Fibroblast of mammary gland (primary cell): ENCODE data around the gene CD68.
A peak's percentile ranks its signal among the peaks of the same experiment; 100 is the strongest.

Experiments
- DNase-seq: peaks from one replicate; pipeline ENCODE4 v3.0.0-alpha.2; 2010; ENCODE audit warnings: low read depth
- H3K4me3 ChIP-seq: 2 replicates; pipeline ENCODE4 v1.5.1; 2011; ENCODE audit warnings: low read depth, mild to moderate bottlenecking, low read length, moderate library complexity; ENCODE audit not compliant: control insufficient read depth
- TF ChIP-seq, protein P1 (sequence below): conservative IDR thresholded peaks from 2 replicates; pipeline ENCODE4 v1.5.1; 2011; ENCODE audit warnings: low read depth, low read length, inconsistent platforms; ENCODE audit not compliant: control insufficient read depth, insufficient read depth

The CD68 gene

DNA sequence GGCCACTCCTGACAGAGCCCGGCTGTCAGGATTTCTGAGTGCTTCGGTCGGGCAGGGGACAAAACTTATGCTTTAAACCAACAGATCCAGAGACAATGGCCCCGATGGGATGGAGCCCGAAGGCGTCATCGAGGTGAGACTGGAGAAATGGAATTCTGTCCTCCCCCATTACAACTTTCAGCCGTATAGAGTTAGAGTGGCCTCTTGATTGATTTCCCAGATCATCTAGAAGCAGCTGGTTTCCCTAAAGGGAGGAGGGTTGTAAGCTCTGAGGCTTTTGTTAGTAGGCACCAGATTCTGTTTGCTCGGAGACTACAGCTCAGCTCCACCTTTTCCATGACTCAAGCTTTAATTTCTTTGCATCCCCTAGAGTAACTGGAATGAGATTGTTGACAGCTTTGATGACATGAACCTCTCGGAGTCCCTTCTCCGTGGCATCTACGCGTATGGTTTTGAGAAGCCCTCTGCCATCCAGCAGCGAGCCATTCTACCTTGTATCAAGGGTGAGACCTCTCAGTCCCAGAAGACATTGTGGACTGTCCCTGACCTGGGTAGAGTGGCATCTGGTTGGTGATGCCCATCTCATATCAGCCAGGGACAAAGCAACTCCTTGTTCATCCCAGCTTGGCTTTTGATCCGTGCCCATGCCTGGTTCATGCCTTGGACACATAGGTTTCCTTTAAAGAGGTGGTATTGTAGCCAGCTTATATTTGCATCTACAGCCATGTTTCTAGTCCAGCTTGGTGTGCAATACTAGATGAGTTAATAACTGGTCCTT lies 5.1 kb upstream of the CD68 start:
- TF ChIP-seq, protein P1, sequence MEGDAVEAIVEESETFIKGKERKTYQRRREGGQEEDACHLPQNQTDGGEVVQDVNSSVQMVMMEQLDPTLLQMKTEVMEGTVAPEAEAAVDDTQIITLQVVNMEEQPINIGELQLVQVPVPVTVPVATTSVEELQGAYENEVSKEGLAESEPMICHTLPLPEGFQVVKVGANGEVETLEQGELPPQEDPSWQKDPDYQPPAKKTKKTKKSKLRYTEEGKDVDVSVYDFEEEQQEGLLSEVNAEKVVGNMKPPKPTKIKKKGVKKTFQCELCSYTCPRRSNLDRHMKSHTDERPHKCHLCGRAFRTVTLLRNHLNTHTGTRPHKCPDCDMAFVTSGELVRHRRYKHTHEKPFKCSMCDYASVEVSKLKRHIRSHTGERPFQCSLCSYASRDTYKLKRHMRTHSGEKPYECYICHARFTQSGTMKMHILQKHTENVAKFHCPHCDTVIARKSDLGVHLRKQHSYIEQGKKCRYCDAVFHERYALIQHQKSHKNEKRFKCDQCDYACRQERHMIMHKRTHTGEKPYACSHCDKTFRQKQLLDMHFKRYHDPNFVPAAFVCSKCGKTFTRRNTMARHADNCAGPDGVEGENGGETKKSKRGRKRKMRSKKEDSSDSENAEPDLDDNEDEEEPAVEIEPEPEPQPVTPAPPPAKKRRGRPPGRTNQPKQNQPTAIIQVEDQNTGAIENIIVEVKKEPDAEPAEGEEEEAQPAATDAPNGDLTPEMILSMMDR, result no peak
- DNase-seq, result peak; percentile 31
- H3K4me3 ChIP-seq, result peak overlapping the region; percentile 93

DNA sequence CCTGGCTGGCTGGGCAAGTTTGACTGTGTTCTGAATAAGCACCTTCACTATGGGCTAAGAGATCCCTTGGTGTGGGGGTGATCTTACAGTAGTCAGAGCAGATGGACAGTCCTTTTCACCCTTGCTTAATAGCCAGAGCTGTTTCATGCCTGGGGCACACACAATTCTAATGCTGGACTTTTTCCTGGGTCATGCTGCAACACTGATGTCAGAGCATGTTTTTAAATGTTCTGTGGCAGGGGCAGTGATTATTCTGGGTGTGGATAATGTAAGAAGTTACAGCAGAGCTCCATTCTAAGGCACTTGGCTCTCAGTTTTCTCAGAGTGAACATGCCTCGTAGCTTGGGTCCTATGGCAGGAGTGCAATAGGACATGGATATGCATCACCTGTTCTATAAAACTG lies 4.0 kb upstream of the CD68 start:
- TF ChIP-seq, protein P1, result no peak
- H3K4me3 ChIP-seq, result peak overlapping the region; percentile 93
- DNase-seq, result no peak

DNA sequence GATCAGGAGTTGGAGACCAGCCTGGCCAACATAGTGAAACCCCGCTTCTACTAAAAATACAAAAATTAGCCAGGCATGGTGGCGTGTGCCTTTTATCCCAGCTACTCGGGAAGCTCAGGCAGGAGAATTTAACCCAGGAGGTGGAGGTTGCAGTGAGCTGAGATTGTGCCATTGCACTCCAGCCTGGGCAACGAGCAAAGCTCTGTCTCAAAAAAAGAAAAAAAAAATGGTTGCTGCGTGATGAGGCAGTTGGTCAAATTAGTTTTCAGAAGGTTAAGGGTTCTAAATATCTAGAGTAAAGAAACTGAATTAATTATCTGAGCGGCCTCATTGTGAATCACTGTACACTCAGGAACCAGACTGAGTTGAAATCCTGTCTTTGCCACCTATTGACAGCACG lies 3.5 kb upstream of the CD68 start:
- H3K4me3 ChIP-seq, result no peak overlapping the region
- TF ChIP-seq, protein P1, result no peak
- no peak for DNase-seq

DNA sequence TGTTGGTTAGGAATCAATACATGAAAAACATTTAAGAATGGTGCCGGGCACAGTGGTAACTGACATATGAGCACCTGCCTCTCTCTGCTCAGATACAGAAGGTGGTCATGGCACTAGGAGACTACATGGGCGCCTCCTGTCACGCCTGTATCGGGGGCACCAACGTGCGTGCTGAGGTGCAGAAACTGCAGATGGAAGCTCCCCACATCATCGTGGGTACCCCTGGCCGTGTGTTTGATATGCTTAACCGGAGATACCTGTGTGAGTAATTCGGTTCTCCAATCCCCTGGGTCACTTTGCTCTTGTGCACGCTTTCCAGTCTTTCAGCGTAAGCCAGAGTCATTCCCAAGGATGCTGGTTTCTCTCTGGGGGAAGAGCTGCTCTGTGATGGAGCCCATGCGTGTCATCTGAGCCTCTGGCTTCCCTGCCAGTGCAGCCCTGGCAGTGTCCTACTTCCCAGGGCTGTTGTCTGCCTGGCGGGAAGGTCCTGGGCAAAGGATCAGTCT lies 3.0 kb upstream of the CD68 start:
- no peak overlapping the region for H3K4me3 ChIP-seq
- TF ChIP-seq, protein P1, result no peak
- DNase-seq, result no peak

DNA sequence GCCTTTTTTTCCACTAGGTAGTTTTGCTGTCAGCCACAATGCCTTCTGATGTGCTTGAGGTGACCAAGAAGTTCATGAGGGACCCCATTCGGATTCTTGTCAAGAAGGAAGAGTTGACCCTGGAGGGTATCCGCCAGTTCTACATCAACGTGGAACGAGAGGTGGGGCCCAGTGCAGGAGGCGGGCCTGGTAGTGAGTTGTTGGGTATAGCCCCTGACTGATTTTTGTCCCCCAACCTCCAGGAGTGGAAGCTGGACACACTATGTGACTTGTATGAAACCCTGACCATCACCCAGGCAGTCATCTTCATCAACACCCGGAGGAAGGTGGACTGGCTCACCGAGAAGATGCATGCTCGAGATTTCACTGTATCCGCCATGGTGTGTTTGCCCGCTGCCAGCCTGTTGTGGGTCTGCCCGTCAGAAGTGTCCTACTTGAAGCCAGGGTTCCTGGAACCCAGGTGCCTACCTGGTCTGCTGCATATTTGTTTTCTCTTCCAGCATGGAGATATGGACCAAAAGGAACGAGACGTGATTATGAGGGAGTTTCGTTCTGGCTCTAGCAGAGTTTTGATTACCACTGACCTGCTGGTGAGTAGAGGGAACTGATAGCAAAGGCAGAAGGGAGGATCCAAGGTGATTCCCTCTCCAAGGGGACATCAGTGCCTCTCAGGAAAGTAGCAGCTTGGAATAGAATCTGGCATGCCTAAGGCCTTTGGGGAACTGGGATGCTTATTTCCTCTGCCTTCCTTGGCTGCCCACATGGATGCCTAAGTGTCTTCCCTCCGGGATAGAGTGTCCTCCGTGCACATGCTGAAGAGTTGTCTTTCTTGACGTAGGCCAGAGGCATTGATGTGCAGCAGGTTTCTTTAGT lies 1.9 kb upstream of the CD68 start:
- no peak overlapping the region for H3K4me3 ChIP-seq
- TF ChIP-seq, protein P1, result no peak
- no peak for DNase-seq

DNA sequence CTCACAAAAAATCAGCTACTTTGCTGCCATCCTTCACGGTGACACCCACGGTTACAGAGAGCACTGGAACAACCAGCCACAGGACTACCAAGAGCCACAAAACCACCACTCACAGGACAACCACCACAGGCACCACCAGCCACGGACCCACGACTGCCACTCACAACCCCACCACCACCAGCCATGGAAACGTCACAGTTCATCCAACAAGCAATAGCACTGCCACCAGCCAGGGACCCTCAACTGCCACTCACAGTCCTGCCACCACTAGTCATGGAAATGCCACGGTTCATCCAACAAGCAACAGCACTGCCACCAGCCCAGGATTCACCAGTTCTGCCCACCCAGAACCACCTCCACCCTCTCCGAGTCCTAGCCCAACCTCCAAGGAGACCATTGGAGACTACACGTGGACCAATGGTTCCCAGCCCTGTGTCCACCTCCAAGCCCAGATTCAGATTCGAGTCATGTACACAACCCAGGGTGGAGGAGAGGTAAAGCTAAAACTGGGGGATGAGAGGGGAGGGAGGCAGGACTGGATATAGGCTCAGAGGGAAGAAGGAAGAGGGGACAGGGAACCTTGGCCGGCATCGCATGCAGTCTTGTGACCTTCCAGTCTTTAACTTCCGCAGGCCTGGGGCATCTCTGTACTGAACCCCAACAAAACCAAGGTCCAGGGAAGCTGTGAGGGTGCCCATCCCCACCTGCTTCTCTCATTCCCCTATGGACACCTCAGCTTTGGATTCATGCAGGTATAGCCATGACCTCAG lies 581 bp downstream of the CD68 start:
- TF ChIP-seq, protein P1, result no peak
- no peak for DNase-seq
- H3K4me3 ChIP-seq, result peak overlapping the region; percentile 25
